GM18519 (cell line): ENCODE results near the gene NFIX.
"Not testable (repeated sequence)": the region's sequence is repeated elsewhere in the genome, so short reads cannot be mapped to it uniquely, and the experiment has no call there.

Experiments used
- ATAC-seq: cut with Tn5 transposase; IDR thresholded peaks from one replicate; pipeline ENCODE4 v1.9.1; 2021; ENCODE audit warnings: mild to moderate bottlenecking, moderate library complexity; ENCODE audit not compliant: unreplicated experiment, low FRiP score

The NFIX gene

DNA sequence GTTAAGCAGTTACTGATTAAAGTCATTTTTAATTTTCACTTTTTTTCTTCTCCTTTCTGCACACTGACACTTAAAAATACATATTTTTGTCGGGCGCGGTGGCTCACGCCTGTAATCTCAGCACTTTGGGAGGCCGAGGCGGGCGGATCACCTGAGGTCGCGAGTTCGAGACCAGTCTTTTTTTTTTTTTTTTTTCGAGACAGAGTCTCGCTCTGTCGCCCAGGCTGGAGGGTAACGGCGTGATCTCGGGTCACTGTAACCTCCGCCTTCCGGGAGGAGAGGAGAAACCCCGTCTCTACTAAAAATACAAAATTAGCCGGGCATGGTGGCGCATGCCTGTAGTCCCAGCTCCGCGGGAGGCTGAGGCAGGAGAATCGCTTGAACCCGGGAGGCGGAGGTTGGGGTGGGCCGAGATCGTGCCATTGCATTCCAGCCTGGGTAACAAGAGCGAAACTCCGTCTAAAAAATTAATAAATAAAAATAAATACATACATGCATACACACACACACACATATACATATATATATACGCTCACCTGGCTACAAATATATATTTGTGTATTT, 37.8 kb upstream of the NFIX start:
- ATAC-seq = not testable (repeated sequence)

DNA sequence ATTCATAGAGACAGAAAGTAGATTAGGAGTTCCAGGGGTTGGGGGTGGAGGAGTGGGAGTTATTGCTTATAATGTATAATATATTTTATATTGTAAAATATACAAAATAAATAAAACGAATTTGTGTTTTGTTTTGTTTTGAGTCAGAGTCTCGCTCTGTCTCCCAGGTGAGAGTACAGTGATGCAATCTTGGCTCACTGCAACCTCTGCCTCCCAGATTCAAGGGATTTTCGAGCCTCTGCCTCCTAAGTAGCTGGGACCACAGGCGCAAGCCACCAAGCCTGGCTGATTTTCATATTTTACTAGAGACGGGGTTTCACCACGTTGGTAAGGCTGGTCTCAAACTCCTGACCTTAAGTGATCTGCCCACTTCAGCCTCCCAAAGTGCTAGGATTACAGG, 35.8 kb upstream of the NFIX start:
- ATAC-seq = no peak

DNA sequence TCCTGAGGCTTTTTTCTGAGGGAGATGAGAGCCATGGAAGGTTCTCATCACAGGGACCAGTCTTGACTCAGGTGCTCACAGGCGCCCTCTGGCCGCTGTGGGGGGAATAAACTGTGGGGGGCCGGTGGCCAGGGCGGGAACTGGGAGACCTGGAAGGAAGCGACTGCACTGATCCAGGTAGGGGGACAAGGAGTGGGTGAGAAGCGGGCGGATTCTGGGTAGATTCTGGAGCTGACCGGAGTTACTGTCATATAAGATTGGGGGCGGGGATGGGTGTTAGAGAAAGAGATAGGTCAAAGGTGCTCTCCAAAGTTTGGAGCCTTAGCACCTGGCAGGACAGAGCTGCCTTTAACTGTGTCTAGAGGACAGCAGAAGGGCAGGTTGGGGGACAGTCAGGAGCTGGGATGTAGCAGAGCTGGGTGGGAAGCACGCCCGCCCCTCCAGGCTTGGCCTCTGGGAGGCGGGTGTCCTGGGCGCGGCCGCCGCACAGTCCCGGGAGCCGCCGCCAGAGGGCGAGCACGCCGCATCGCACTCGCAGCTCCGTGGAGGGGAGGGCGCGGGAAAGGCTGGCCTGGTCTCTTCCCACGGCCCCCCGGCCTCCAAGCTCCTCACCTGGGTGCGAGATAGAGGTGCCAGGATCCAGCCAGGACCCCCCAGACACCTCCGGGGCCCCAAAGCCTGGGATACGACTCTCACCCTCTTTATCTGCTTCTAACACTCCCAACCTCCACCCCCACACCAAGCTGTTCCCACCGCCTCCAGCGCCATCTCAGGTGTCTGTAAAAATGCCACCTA, 30.1 kb upstream of the NFIX start:
- ATAC-seq = no peak

DNA sequence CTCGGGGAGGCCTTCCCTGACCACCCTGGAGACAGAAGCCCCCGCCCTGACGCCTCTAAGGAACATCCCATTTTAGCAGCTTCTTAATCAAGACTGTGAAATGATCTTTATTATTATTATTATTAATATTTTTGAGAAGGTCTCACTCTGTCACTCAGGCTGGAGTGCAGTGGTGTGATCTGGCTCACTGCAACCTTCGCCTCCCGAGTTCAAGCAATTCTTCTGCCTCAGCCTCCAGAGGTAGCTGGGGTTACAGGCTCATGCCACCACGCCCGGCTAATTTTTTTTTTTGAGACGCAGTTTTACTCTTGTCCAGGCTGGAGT, 29.5 kb upstream of the NFIX start:
- ATAC-seq = no peak

DNA sequence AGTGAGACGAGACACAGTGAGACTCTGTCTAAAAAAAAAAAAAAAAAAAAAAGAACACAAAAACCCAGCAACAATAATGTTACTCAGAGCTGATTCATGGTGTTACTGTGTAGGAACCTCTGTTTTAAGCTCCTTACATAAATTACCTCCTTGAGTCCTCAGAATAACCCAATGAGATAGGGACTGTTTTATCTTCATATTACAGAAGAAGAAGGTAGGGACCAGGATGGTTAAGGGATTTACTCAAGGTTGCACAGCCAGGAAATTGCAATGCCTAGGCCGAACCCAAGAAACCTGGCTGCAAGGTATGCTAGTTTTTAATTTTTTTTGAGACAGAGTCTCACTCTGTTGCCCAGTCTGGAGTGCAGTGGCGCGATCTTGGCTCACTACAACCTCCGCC, 27.4 kb upstream of the NFIX start:
- ATAC-seq = no peak

DNA sequence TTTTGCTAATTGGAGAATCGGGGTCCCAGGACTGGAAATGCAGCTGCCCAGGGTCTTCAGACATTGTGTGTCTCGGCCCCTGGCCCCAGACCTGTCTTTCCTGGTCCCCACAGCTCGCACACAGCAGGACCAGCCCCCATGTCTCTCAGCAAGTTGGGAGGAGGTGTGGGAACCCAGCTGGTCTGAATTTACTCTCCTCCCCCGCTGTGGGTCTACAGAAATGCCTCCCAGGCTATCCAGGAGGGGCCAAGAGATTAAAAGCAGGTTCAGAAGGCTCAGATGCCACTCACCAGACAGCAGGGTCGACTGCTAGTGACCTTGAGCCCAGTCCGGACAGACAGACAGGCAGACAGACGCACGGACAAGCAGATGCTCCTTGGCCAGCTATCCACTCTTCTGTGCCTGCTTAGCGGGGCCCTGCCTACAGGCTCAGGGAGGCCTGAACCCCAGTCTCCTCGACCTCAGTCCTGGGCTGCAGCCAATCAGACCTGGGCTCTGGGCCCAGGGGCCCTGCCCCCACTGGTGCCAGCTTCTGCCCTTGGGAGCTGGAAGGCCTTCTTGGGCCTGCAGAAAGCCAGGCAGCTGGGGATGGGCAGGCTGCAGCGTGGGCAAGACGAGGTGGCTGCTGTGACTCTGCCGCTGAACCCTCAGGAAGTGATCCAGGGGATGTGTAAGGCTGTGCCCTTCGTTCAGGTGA, 25.8 kb upstream of the NFIX start, which contains the start of gene DAND5:
Gene DAND5 (plus strand): TSS at position 285 of the 697 bp plus-strand sequence. CDS start 85 bp downstream, at position 370.
- no peak for ATAC-seq

DNA sequence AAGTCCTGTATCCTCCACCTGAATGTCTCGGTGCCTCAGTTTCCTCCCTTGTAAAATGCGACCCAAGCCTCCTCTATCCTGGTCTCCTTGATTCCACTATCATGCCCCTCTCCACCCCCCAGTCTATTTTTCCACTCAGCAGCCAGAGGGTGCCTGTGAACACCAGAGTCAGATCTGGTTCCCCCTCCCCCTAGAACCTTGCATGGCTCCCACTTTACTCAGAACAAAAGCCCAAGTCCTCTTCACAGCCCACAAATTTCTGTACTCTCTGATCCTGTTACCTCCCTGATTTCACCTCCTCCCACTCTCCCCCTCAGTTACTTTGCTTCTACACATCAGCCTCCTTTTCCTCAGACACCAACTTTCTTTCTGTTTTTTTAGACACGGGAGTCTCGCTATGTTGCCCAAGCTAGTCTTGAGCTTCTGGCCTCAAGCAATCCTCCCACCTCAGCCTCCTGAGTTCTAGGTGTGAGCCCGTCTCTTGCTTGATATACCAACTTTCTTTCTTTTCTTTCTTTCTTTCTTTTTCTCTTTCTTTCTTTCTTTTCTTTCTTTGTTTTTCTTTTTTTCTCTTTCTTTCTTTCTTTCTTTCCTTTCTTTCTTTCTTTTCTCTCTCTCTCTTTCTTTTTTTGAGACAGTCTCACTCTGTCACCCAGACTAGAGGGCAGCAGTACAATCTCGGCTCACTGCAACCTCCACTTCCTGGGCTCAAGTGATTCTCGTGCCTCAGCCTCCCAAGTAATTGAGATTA, 25.0 kb upstream of the NFIX start:
- ATAC-seq = no peak

DNA sequence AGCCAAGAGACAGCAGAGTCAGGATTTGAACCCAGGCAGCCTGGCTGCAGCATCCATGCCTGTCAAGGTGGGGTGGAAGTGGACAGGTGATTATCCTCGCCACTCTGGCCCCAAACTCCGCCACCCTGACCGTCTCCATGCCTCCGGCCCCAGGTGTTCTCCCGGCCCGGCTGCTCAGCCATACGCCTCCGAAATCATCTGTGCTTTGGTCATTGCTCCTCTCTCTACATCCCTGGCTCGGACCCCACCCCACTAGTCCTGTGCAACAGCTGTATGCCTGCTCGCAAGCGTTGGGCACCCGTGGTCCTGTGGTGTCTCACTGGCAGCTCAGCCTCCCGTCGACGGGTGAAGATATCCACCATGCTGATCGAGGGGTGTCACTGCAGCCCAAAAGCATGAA, 22.0 kb upstream of the NFIX start:
- ATAC-seq = no peak

DNA sequence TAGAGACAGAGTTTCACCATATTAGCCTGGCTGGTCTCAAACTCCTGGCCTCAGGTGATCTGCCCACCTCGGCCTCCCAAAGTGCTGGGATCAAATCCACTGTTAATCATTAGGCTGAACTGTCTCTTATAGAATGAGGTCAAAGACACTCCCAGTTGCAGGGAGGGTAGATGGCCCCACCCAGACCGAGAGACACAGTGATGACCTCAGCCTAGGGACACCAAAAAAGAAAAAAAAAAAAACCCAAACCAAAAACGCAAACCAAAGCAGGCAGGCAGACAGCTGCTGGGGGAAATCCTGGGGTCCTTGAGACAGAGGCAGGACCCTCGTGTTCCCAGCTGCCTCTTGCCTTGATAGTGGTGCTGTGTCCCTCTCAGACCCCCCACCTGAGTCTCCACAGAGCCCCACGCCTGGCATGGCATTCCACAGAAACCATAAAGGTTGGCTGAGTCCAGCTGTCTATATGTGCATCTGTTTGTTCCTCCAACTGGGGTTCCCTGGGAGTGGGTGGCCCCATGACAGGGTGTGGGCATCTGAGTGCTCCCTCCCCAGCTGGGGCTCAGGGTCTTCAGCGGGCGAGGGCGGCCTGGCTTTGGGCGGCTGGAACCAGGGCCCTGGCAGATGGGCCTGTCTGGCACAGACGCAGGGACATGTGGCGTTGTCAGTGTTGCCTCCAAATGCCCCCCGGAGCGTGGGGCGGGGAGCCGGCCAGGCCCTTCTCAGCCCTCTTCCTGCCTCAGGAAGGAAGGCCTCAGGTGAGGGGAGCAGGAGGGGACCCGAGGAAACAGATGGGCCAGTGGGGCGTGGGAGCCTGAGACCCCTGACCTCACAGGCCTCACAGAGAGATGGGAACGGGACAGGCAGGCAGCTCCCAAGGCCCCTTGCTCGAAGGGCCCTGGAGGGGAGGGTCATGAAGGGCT, 20.7 kb upstream of the NFIX start:
- no peak for ATAC-seq

DNA sequence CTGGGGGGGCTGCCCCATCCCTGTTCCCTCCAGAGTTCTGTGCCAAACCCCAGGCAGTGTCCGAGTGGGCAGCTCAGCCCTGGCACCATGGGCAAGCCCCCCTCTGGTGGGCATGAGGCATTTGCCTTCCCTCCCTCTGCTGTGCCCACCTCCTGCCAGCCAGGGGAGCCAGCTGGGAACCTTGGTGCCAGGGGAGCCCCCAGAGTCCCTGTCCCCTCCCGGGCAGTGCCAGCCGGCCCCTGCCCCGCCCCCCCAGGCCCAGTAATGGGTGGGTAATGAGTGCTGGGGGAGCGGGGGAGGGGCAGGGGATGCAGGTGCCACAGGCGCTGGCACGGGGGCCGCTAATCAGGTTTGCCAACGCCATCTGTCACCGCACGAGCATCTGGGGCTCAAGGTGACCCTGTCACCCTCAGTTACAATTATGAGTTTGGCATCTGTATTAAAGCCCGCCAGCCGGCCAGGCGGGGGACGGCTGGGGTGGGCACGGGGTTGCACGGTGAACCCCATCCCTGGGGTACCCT, 20.0 kb upstream of the NFIX start:
- no peak for ATAC-seq

DNA sequence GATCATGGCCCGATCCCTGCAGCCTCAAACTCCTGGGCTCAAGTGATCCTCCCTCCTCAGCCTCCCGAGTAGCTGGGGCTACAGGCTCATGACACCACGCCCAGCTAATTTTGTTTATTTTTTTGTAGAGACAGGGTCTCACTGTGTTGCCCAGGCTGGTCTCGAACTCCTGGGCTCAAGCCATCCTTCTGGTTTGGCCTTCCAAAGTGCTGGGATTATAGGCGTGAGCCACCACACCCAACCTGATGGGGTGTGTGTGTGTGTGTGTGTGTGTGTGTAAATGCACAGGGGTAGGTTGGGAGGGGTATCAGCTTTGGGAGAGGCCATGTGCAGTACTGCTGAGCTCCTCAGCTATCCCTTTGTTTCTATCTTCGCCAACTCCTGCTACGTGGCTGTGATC, 19.2 kb upstream of the NFIX start:
- not testable (repeated sequence) for ATAC-seq

DNA sequence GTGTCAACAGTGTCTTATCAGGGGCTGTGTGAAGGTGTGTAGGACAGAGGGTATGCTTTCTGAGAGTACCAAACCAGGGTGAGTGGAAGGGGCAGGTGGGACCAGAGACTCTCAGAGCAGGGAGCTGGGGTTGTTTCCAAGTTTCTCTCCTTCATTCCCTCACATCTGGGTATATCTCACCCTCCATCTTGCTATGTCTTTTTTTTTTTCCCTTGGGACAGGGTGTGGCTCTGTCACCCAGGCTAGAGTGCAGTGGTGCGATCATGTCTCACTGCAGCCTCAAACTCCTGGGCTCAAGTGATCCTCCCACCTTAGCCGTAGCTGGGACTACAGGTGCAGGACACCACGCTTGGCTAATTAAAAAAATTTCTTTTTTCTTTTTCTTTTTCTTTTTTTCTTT, 15.3 kb upstream of the NFIX start:
- ATAC-seq = no peak

DNA sequence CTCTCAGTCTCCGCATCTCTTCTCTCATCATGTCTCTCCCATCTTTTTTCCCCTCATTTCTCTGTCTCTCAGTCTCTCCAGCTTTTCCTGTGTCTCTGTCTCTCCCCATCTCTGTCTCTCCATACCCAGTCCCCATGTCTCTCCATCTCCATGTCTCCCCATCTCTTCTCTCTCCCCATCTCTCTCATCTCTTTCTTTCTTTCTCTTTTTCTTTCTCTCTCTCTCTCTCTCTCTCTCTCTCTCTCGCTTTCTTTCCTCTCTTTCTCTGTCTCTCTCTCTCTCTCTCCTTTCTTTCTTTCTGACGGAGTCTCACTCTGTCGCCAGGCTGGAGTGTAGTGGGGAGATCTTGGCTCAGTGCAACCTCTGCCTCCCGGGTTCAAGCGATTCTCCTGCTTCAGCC, 12.6 kb upstream of the NFIX start:
- ATAC-seq = no peak

DNA sequence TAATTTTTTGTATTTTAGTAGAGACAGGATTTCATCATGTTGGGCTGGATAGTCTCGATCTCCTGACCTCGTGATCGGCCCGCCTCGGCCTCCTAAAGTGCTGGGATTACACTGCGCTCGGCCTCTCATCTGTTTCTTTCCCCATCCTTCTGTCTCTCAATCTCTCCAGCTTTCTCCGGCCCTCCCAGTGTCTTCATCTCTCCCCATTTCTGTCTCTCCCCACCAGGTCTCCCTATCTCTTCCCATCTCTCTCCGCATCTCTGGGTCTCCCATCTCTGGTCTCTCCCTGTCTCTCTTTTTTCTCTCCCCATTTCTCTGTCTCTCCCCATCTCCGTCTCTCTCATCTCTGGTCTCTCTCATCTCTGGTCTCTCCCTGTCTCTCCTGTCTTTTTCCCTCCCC, 12.2 kb upstream of the NFIX start:
- no peak for ATAC-seq

DNA sequence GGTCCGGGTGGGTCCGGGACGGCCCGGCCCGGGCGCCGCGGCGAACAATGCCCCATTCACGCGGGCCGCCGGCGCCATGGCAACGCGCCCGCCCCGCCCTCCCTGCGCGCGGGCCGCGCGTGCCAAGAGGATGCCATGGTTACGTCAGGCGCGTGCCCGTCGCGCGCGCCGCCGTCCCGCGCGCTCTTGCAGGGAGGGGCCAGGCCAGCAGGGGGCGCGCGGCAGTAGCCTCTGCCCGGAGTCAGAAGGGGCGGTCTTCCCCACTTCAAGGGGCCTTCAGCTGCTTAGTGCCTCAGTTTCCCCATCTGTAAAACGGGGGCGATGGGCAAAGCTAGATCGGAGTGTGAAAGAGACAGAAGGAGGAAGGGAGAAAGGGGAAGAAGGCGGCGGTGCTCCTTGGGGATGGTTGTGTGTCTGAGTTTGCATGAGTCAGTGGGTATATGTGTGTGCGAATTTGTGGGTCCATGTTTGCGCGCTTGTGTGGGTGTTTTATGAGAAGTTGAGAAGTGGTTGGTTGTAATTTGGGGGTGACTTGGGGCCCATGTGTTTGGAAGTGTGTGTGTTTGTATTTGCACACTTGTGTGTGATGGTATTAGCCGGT, 11.6 kb upstream of the NFIX start:
- no peak for ATAC-seq

DNA sequence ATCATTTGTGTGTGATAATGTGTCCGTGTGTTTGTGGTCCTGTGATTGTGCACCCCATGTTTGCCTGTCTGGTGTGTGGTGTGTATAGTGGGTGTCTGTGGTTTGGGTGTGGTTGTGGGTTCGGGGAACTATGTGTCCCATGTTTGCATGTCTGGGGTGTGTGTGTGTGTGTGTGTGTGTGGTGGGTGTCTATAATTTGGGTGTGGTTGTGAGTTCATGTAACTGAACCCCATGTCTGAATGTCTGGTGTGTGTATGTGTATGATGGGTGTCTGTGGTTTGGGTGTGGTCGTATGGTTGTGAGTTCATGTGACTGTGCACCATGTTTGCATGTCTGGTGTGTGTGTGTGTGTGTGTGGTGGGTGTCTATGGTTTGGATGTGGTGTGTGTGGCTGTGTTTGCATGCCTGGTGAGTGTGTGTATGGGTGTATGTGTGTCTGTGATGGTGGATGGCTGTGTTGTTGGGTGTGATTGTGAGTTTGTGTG, 11.1 kb upstream of the NFIX start:
- ATAC-seq = no peak

DNA sequence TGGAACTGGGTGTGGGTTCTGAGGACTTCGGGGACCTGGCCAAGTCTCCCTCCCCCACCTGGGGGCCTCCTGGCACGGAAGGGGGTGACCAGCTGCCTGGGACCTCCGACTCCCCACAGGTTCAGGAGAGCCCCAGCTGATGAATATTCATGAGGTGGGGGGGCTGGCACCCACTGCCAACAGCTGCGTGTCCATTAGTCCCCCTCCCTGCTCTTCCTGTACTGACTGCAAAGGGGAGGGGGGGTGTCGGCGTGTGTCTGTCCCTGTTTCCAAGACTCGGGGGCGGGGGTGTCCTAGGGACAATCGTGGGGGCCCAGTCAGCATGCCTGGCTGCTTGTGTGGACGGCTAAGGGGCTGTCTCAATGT, 10.6 kb upstream of the NFIX start:
- ATAC-seq = no peak

DNA sequence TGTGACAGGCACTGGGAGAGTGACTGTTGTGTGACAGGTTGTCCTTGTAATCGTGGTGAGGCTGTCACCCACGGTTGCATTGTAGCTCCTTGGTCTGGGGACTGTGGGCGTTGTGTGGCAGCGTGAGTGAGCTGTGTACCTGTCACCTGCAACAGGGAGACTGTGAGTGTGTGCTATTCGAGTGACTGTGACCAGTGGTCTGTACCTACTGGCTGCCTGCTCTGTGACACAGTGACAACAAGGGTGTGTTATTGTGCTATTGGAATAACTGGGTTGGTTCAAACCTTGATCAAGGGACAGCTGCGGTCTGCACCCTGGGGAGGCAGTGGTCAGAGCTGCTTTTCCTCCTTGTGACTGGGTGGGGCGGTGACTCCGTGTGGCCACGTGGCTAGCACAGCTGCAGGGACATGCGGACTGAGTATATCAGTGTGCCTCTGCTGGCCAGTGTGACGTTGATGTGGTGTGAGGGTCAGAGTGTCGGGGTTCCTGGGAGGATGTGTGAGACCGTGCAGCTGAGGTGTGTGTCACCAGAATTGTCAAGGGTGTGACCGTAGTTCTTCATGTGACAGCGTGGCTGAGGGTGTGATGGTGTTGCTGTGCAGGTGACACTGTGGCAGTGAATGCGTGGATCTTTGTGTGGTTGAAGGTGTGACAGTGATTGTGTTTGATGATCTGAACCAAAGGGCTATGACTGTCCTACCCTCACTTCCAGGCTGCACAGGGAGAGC, 10.1 kb upstream of the NFIX start:
- ATAC-seq = no peak

DNA sequence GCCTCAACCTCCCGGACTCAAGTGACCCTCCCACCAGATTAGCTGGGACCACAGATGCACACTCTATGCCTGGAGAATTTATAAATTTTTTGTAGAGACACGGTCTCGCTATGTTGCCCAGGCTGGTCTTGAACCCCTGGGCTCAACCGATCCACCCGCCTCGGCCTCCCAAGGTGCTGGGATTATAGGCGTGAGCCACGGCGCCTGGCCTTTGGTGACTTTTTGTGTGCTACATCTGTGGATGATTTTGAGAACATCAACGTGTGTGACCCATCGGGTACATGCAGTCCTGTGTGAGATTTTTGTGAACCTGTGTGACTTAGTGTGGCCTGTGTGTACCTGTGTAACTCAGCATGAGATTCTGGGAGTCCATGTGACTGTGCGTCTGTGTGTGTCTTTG, 8.5 kb upstream of the NFIX start:
- ATAC-seq = no peak
